ENCODE measurements around the gene OSBP2.

The OSBP2 gene

GRCh38 chr22:30816413-30816812, 121.7 kb downstream of the OSBP2 start:
- no peak for DNase-seq

DNA sequence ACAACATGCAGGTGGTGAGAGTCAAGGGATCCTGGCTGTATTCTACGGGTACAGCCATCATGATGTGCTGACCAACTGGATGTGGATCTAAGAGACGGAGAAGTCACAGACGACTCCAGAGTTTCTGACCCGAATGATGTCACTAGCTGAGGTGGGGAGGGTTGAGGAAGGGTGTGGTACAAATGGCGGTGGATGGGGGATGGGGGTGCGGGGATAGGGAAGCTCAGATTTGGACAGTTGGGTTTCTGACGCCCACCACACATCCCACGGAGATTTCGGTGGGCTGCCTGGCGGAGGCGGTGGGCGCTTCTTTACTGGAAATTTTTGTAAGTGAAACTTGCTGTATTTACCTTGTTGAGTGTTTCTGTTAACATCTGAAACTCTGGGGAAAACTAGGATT, 126.7 kb downstream of the OSBP2 start:
- no peak for DNase-seq

- DNase-seq = peak in 2 of 3 experiments; percentile 9 to 25
These were observed 127.2 kb downstream of the OSBP2 start for GRCh38 chr22:30821863-30822215.

- DNase-seq = peak in 2 of 3 experiments; percentile 9 to 25
These were observed 127.7 kb downstream of the OSBP2 start for GRCh38 chr22:30822216-30823014.

- DNase-seq = no peak
These were observed 128.3 kb downstream of the OSBP2 start for GRCh38 chr22:30823015-30823370.

DNA sequence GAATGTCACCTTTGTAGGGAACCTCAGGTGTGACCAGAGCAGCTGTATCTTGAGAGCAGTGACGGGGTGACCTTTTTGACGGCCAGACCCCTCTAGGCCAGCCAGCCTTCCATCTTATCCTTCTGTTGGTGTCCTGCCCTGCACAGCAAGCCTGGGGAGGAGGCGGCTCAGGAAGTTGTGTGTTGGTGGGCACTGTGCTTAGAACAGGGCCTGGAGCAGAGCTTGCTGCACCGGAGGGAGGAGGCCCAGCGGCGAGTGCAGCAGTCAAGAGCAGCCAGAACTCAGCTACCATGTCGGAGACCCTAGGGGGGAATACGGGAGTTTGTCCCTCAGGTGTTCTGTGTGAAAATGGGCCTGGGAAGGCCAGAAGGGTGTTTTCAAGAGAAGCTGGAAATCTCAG, 129.4 kb downstream of the OSBP2 start:
- no peak for DNase-seq

DNA sequence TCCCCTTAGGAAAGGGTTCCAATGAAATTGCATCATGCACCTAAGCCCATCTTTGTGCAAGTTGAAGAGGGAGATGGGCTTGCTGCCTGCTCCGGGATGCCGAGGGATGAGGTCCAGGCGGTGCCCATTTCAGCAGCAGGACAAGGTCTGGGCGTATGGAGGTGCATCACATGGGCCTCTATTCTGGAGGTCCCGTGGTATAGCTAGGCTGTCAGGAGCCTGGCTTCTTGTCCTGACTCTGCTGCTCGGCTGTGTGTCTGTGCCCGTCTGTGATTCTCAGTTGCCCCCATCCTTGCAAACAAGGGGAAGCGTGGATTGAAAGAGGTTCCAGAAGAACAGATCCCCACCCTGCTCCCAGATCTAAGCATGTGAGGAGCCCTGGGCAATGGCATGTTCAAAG, 130.0 kb downstream of the OSBP2 start:
- DNase-seq = no peak

- DNase-seq = no peak
These were observed 131.2 kb downstream of the OSBP2 start for GRCh38 chr22:30825711-30826505.

GRCh38 chr22:30826670-30827355, 132.1 kb downstream of the OSBP2 start:
- DNase-seq = no peak

DNA sequence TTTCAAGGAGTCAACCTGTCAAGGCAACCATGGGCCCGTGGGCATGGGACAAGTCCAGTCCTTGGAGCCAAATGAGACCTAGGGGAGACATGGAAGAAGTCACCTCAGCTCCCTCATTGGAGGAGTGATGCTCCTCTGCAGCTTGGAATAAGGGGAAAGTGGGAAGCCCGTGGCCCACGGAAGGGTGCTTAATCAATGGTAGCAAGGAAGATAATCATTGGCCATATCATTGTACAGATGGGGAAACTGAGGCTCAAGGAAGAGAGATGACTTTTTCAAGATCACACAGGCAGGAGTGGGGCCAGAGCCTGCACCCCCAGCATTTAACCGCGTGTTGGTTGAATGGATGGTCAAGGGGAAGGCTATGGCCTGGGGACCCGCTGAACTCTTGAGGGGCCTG, 133.0 kb downstream of the OSBP2 start:
- no peak for DNase-seq

- DNase-seq = no peak
These were observed 133.8 kb downstream of the OSBP2 start for GRCh38 chr22:30828187-30829155.

GRCh38 chr22:30829901-30830550, 135.4 kb downstream of the OSBP2 start:
- DNase-seq = no peak

GRCh38 chr22:30830907-30831306, 136.2 kb downstream of the OSBP2 start:
- no peak for DNase-seq

DNA sequence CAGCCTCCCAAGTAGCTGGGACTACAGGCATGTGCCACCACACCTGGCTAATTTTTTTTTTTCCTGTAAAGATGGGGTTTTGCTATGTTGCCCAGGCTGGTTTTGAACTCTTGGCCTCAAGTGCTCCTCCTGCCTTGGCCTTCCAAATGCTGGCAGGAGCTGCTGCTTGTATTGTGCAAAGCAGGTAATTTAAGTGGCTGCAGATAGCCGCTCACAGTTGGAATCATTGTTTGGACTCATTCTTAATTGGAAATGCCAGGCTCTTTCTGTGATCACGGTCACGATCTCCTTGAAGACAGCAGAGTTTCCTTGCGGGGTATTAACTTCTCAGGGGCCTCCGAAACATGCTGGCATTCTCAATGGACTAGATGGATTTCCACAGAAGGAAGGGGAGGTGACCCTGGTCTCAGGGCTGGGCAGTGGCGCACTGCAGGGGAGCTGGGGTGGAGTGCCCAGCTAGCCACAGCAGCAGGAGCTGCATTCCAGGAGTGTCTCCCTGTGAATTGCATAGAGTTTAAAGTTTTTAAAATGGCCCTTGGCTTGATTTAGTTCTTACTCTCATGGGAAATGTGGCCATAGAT, 137.8 kb downstream of the OSBP2 start:
- no peak for DNase-seq

- no peak for DNase-seq
These were observed 138.6 kb downstream of the OSBP2 start for GRCh38 chr22:30833322-30833721.

GRCh38 chr22:30837531-30837930, 142.9 kb downstream of the OSBP2 start:
- DNase-seq = no peak

GRCh38 chr22:30838111-30838510, 143.4 kb downstream of the OSBP2 start:
- DNase-seq = no peak

- DNase-seq = no peak
These were observed 146.6 kb downstream of the OSBP2 start for GRCh38 chr22:30841273-30841672.

GRCh38 chr22:30843245-30843644, 148.6 kb downstream of the OSBP2 start:
- DNase-seq = no peak

DNA sequence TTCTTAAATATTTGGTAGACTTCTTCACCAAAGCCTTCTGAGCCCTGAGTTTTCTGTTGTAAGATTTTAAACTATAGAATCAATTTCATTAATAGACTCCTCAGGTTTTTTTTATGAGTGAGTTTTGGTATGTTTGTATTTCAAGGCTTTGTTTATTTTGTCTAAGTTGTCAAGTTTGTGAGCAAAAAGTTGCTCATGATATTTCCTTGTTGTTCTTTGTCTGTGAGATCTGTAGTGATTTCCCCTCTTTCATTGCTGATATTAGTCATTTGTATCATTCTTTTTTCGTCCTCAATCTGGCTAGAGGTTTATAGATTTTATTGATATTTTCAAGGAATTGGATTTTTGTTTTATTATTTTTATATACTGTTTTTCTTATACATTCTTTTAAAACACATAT, 152.9 kb downstream of the OSBP2 start:
- no peak for DNase-seq

DNA sequence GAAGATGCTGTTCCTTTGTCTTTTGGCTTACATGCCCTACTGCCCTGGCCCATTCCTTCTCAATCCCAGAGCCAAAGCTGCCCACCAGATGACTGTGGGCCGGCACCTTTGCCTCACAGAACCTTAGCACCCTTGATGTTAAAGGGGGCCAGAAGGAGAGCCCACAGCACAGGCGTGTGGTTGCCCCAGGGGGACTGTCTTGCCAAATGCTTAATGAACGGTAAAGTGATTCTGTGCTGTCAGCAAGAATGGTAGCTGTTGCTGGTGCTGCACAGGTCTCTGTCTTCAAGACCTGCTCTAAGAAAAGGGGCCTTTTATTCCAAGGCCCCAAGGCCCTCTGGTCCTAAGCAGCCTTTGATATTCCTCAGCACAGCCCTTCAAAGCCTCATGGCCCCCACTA, 160.6 kb downstream of the OSBP2 start:
- DNase-seq = no peak

Data from NCI-H1417 (cell line).